ENCODE results near the gene CAD. TPM values are rescaled to one million over a fixed set of nuclear protein-coding genes. Genes with fewer than 3 reads are reported as not detected.
"Not testable (repeated sequence)": the region's sequence is repeated elsewhere in the genome, so short reads cannot be mapped to it uniquely, and the experiment has no call there.

CAD gene
- total and polyA plus RNA-seq, 2 donors (not counting 1 experiment from before 2014, with no cell fraction given): 35.6 to 48.5 TPM

DNA sequence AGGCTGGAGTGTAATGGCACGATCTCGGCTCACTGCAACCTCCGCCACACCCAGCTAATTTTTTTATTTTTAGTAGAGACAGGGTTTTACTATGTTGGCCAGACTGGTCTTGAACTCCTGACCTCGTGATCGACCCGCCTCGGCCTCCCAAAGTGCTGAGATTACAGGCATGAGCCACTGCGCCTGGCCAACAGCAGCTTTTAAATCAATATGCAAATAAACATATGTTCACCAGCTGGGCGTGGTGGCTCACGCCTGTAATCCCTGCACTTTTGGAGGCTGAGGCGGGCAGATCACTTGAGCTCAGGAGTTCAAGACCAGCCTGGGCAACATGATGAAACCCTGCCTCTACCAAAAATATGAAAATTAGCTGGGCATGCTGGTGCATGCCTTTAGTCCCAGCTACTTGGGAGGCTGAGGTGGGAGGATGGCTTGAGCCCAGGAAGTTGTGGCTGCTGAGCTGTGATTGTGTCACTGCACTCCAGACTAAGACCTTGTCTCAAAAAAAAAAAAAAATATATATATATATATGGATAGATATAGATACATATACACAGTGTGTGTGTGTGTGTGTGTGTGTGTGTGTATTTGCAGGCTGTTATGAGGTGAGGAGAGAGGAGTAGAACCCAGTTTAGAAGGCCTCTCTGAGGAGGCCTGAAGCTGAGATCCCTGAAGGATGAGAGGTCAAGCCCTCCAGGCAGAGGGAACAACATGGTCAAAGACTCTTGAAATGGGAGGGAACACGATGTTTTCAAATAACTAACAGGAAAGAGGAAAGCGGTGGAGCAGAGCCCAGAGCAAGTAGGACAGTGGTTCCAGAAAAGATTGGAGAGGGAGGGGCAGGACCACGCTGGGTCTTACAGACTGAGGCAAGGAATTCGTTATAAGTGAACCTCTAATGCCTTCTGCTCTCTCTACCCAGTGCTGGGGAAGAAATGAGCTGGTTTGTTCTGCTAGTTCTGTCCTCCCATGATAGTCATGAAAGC lies 55.7 kb downstream of the CAD start:
- H3K4me1 Mint-ChIP-seq; H3K4me3 ChIP-seq (ENCODE audit: control extremely low read depth in 1 of 5, extremely low read depth in 1 of 5, insufficient read depth in 1 of 5, low read depth in 2 of 5, low read length in 4 of 5); H3K9me3 ChIP-seq (ENCODE audit: control extremely low read depth in 1 of 3, control insufficient read depth in 2 of 3, insufficient read depth in 1 of 3, low read length in 2 of 3); H3K27ac ChIP-seq (ENCODE audit: low read length in 2 of 2); H3K9me3 Mint-ChIP-seq (ENCODE audit: insufficient read depth); H3K79me2 ChIP-seq (ENCODE audit: control insufficient read depth, insufficient read depth, low read length); H3K4me1 ChIP-seq (ENCODE audit: control insufficient read depth in 2 of 2, insufficient read depth in 2 of 2, low read length in 2 of 2); H2AFZ ChIP-seq (ENCODE audit: insufficient read depth, low read depth, low read length, poor library complexity, severe bottlenecking); ATAC-seq (ENCODE audit: low read depth); H4K20me1 ChIP-seq (ENCODE audit: control insufficient read depth, insufficient read depth, low read length, poor library complexity, severe bottlenecking); H3K36me3 ChIP-seq (replicated peaks in 1 of 2; ENCODE audit: control extremely low read depth in 1 of 2, control insufficient read depth in 1 of 2, extremely low read depth in 1 of 2, insufficient read depth in 2 of 2, low read length in 1 of 2); H3K9ac ChIP-seq (ENCODE audit: low read length); DNase-seq; intact Hi-C loops (cut with micrococcal nuclease); H3K27ac Mint-ChIP-seq; H3K4me3 Mint-ChIP-seq; H3K4me2 ChIP-seq (replicated peaks; ENCODE audit: low read depth, low read length, poor library complexity, severe bottlenecking): not testable (repeated sequence)
- peaks cover 0 to 11% (median 4%) of the 10 kb centered on the region in 4 experiments for H3K27me3 ChIP-seq (replicated peaks in 1 of 4; ENCODE audit: control extremely low read depth in 1 of 4, control insufficient read depth in 3 of 4, insufficient read depth in 4 of 4, low read length in 3 of 4)
- POLR2A ChIA-PET: interaction anchor here (0.7 kb wide), 1 partner anchor 41 kb away, joined by 4 read pairs; no protein-coding TSS in a partner anchor
- WGBS (ENCODE audit: insufficient coverage): 78% methylated on average over 12 of the region's 15 CpGs
- peaks cover 36% of the 10 kb centered on the region for H3K27me3 Mint-ChIP-seq
- CTCF ChIA-PET: interaction anchor here (0.7 to 2.4 kb wide), 5 partner anchors 8 to 311 kb away, joined by 3 to 7 read pairs (median 4); no protein-coding TSS in a partner anchor

DNA sequence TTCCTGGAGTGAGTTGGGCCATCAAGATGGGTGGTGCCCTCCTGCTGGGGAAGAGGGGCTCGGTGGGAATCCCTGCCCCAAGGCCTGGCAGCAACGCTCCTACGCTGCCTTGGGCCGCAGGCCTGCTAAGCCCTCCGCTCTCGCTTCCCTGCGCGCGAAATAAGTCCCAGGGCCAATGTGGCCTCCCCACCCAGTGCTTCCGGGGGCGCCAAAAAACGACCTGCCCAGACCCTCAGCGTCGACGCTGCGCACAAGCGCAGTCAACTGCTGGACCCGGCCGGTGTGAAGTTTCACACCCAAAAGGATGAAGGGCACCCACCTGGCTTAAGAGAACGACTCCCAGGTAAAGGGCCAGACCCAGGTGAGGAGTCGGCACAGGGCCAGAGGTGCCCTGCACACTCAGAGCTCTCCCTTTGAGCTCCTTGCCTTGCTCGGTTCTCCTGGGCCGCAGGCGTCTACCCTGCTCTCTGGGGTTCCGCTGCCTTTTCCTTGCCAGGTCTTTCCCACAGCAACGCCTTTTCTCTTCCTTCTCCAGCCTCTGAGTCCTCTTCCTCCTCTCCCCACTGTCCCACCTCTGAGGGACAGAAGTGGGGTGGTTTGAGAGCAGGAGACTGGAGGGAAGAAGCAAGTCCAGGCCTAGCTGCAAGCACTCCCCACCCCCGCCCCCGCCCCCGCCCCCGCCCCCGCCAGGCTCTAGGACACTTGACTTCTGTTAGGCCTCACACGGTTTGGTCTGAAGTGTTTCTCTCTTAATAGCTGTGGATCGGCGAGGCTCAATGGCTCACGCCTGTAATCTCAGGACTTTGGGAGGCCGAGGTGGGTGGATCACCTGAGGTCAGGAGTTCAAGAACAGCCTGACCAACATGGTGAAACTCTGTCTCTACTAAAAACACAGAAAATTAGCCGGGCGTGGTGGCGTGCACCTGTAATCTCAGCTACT lies 58.3 kb downstream of the CAD start, which contains the start of gene DNAJC5G:
TSS of gene DNAJC5G (plus strand) at position 223 of the 940 bp plus-strand sequence. CDS start 1,296 bp downstream, outside the sequence.
- no peak for TF ChIP-seq EZH2 (IDR thresholded peaks at IDR 0.05; ENCODE audit: borderline replicate concordance, insufficient read depth, low read depth, low read length, poor library complexity, severe bottlenecking)
- TF ChIP-seq, protein P1, sequence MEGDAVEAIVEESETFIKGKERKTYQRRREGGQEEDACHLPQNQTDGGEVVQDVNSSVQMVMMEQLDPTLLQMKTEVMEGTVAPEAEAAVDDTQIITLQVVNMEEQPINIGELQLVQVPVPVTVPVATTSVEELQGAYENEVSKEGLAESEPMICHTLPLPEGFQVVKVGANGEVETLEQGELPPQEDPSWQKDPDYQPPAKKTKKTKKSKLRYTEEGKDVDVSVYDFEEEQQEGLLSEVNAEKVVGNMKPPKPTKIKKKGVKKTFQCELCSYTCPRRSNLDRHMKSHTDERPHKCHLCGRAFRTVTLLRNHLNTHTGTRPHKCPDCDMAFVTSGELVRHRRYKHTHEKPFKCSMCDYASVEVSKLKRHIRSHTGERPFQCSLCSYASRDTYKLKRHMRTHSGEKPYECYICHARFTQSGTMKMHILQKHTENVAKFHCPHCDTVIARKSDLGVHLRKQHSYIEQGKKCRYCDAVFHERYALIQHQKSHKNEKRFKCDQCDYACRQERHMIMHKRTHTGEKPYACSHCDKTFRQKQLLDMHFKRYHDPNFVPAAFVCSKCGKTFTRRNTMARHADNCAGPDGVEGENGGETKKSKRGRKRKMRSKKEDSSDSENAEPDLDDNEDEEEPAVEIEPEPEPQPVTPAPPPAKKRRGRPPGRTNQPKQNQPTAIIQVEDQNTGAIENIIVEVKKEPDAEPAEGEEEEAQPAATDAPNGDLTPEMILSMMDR (IDR thresholded peaks at IDR 0.05): no peak
- H3K36me3 ChIP-seq (replicated peaks in 1 of 2; ENCODE audit: control extremely low read depth in 1 of 2, control insufficient read depth in 1 of 2, extremely low read depth in 1 of 2, insufficient read depth in 2 of 2, low read length in 1 of 2): no peaks in the 10 kb centered on the region
- Mint-ChIP-seq H3K9me3 (ENCODE audit: insufficient read depth) (no peaks in the 10 kb centered on the region), H3K27ac (no peak within 1 kb of the TSS), H3K4me1 (peaks cover 5% of the 10 kb centered on the region), H3K27me3 (peaks cover 32% of the 10 kb centered on the region), H3K4me3 (no peak within 1 kb of the TSS)
- no peaks in the 10 kb centered on the region for H3K4me1 ChIP-seq (ENCODE audit: control insufficient read depth in 2 of 2, insufficient read depth in 2 of 2, low read length in 2 of 2)
- H3K27ac ChIP-seq (ENCODE audit: low read length in 2 of 2): no peak within 1 kb of the TSS
- H3K79me2 ChIP-seq (ENCODE audit: control insufficient read depth, insufficient read depth, low read length): no peaks in the 10 kb centered on the region
- CTCF ChIA-PET: interaction anchor here (0.6 to 1.1 kb wide), 4 partner anchors 8 to 314 kb away, joined by 3 to 5 read pairs (median 4); no protein-coding TSS in a partner anchor
- peaks cover 0 to 13% (median 0%) of the 10 kb centered on the region in 4 experiments for H3K27me3 ChIP-seq (replicated peaks in 1 of 4; ENCODE audit: control extremely low read depth in 1 of 4, control insufficient read depth in 3 of 4, insufficient read depth in 4 of 4, low read length in 3 of 4)
- no peak for DNase-seq
- no peak within 1 kb of the TSS for H3K4me2 ChIP-seq (replicated peaks; ENCODE audit: low read depth, low read length, poor library complexity, severe bottlenecking)
- no peak within 1 kb of the TSS for H2AFZ ChIP-seq (ENCODE audit: insufficient read depth, low read depth, low read length, poor library complexity, severe bottlenecking)
- H3K9me3 ChIP-seq (ENCODE audit: control extremely low read depth in 1 of 3, control insufficient read depth in 2 of 3, insufficient read depth in 1 of 3, low read length in 2 of 3): no peaks in the 10 kb centered on the region
- no peak within 1 kb of the TSS for H3K9ac ChIP-seq (ENCODE audit: low read length)
- POLR2A ChIA-PET: interaction anchor here (0.6 to 0.7 kb wide), 2 partner anchors 152 to 195 kb away, joined by 4 to 5 read pairs; no protein-coding TSS in a partner anchor
- H4K20me1 ChIP-seq (ENCODE audit: control insufficient read depth, insufficient read depth, low read length, poor library complexity, severe bottlenecking): no peaks in the 10 kb centered on the region
- no peak within 1 kb of the TSS for H3K4me3 ChIP-seq (ENCODE audit: control extremely low read depth in 1 of 5, extremely low read depth in 1 of 5, insufficient read depth in 1 of 5, low read depth in 2 of 5, low read length in 4 of 5)
- 94% methylated on average over 33 of the region's 39 CpGs for WGBS (ENCODE audit: insufficient coverage)
- intact Hi-C loops (cut with micrococcal nuclease): no loop called here
- ATAC-seq (ENCODE audit: low read depth): no peak

Measured in B cell (primary cell).